GM12875 (cell line): Measurements from ENCODE around the gene IGSF9.

Experiments used
- H3K4me3 ChIP-seq: one replicate; pipeline ENCODE4 v1.5.1; 2011; ENCODE audit warnings: low read depth, low read length, control low read depth
- CTCF ChIP-seq: IDR thresholded peaks from 2 replicates; pipeline ENCODE4 v1.5.1; 2011; ENCODE audit warnings: low read depth, mild to moderate bottlenecking, control low read depth, inconsistent platforms, low read length, moderate library complexity, borderline replicate concordance; ENCODE audit not compliant: insufficient read depth

IGSF9 gene

GRCh38 chr1:159937054-159937750, 8.2 kb downstream of the IGSF9 start:
- H3K4me3 ChIP-seq = no peak overlapping the region
- no peak for TF ChIP-seq CTCF

- no peak overlapping the region for H3K4me3 ChIP-seq
- TF ChIP-seq CTCF = peak; percentile 98
These were observed 9.0 kb downstream of the IGSF9 start for GRCh38 chr1:159936273-159936904.

DNA sequence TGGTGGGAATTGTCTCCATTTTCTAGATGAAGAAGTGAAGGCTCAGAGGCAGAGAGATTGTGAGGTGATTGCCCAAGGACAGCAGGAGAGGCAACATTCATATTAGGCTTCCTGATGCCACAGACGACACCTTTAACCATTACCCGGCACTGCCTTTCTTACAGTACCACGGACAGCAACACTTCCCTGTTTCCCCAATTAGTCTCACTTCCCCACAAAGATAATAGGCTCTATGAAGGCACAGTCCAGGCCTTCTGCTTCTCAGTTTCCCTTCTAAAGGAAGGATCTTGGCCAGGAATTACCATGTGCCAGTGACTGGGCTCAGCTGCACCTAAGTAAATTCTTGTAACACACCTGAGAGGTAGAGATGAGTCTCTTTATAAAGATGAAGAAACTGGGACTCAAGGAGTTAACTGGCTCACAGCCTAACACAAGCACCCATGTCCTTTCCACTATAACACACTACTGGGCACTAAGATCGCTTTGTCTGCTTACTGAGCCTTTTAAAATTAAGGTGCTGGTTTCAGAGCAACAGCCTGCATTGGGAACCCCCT, 9.6 kb downstream of the IGSF9 start:
- H3K4me3 ChIP-seq = no peak overlapping the region
- no peak for TF ChIP-seq CTCF

DNA sequence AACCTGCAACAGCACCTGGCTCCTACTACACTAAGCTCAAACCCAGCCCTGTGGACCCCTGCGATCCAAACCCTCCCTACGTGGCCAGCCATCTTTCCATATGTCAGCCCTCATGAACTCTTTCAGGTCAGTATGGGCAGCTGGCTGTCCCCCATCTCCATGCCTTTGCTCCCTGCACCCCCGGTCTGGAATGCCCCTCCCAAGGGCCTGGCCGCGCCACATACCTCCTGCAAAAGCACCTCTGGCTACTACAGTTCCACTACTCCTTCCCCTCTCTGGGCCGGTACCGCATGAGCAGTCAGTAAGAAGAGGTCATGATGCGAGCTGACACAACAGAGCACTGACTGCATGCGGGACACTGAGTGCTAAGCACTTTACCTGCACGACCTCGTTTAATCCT, 10.1 kb downstream of the IGSF9 start:
- H3K4me3 ChIP-seq = no peak overlapping the region
- TF ChIP-seq CTCF = no peak

- TF ChIP-seq CTCF = no peak
- H3K4me3 ChIP-seq = no peak overlapping the region
These were observed 11.0 kb downstream of the IGSF9 start for GRCh38 chr1:159934136-159935039.

DNA sequence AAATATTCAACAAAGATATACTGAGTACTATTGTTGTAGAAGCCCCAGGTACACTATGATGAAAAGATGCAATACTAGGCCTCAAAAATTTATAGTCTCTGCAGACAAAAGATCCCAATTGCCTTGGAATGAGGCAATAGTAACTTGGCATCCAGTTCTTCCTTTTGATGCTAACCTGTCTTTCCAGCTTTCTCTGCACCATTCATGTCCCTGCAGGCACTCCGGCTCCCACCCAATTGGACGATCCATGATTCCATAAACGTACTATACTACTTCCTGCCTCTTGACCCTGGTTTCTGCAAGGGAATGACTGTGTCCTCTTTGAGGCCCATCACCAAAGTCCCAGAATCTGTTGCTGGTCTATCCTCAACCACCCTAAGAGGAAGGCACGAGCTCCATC, 12.1 kb downstream of the IGSF9 start:
- no peak overlapping the region for H3K4me3 ChIP-seq
- no peak for TF ChIP-seq CTCF
